IMR-90 (cell line): Measurements from ENCODE around the gene ZNF575. TPM values are rescaled to one million over a fixed set of nuclear protein-coding genes. Genes with fewer than 3 reads are reported as not detected.

Experiments
- polyA plus RNA-seq, 3 experiments: library from polyadenylated mRNA; depleted of rRNA; stranded (reverse); fragments of >200 nt; gene quantifications; 2 replicates each; pipeline ENCODE4 v1.2.3, GENCODE V29; 2012; ENCODE audit warnings: low replicate concordance in 1 of 3
- total RNA-seq: library from RNA; depleted of rRNA; stranded (reverse); fragments of >200 nt; gene quantifications from 2 replicates; pipeline ENCODE4 v1.2.3, GENCODE V29; 2012; rRNA removed

ZNF575 gene
- total and polyA plus RNA-seq, 2 of the 4 experiments (the other 2 are of a cell fraction), result 0.77 TPM; not detected in 1

Other genes with a start within 250 kb of the ZNF575 start
- gene CD177, start 179.5 kb upstream of the ZNF575 start, total RNA-seq, result under 0.01 TPM in 1 of 2 replicates, not detected in the other
- 0.14 and 0.17 TPM in 2 replicates for gene CD177, start 179.5 kb upstream of the ZNF575 start, polyA plus RNA-seq (2012; rRNA removed)
- not detected in 2 replicates for gene TEX101, start 118.3 kb upstream of the ZNF575 start, total RNA-seq
- not detected in 2 replicates for gene TEX101, start 118.3 kb upstream of the ZNF575 start, polyA plus RNA-seq (2012; rRNA removed)
- gene LYPD3, start 67.6 kb upstream of the ZNF575 start, total RNA-seq, result 0.18 TPM in 1 of 2 replicates, not detected in the other
- gene LYPD3, start 67.6 kb upstream of the ZNF575 start, polyA plus RNA-seq (2012; rRNA removed), result 1.1 TPM in 2 replicates
- gene PHLDB3, start 28.4 kb upstream of the ZNF575 start, total RNA-seq, result 2.9 and 3.3 TPM in 2 replicates
- gene PHLDB3, start 28.4 kb upstream of the ZNF575 start, polyA plus RNA-seq (2012; rRNA removed), result 10.6 and 12.4 TPM in 2 replicates
- gene ETHE1, start 6.0 kb upstream of the ZNF575 start, total RNA-seq, result 141 and 161 TPM in 2 replicates
- 233 and 249 TPM in 2 replicates for gene ETHE1, start 6.0 kb upstream of the ZNF575 start, polyA plus RNA-seq (2012; rRNA removed)
- gene XRCC1, start 42.3 kb downstream of the ZNF575 start, total RNA-seq, result 12.2 and 12.5 TPM in 2 replicates
- gene XRCC1, start 42.3 kb downstream of the ZNF575 start, polyA plus RNA-seq (2012; rRNA removed), result 21.3 and 25.9 TPM in 2 replicates
- gene PINLYP, start 42.6 kb downstream of the ZNF575 start, total RNA-seq, result 0.54 and 0.83 TPM in 2 replicates
- 1.0 and 1.4 TPM in 2 replicates for gene PINLYP, start 42.6 kb downstream of the ZNF575 start, polyA plus RNA-seq (2012; rRNA removed)
- 9.0 and 10.8 TPM in 2 replicates for gene IRGQ, start 62.9 kb downstream of the ZNF575 start, total RNA-seq
- 6.8 and 9.9 TPM in 2 replicates for gene IRGQ, start 62.9 kb downstream of the ZNF575 start, polyA plus RNA-seq (2012; rRNA removed)
- gene ZNF576, start 63.4 kb downstream of the ZNF575 start, total RNA-seq, result 8.6 and 13.8 TPM in 2 replicates
- 19.5 and 24.9 TPM in 2 replicates for gene ZNF576, start 63.4 kb downstream of the ZNF575 start, polyA plus RNA-seq (2012; rRNA removed)
- gene SRRM5, start 78.9 kb downstream of the ZNF575 start, total RNA-seq, result not detected in 2 replicates
- gene SRRM5, start 78.9 kb downstream of the ZNF575 start, polyA plus RNA-seq (2012; rRNA removed), result 0.10 TPM in 2 replicates
- 9.9 and 10.3 TPM in 2 replicates for gene ZNF428, start 86.4 kb downstream of the ZNF575 start, total RNA-seq
- 32.3 and 45.4 TPM in 2 replicates for gene ZNF428, start 86.4 kb downstream of the ZNF575 start, polyA plus RNA-seq (2012; rRNA removed)
- 1.7 and 2.0 TPM in 2 replicates for gene CADM4, start 106.7 kb downstream of the ZNF575 start, total RNA-seq
- gene CADM4, start 106.7 kb downstream of the ZNF575 start, polyA plus RNA-seq (2012; rRNA removed), result 4.0 and 4.9 TPM in 2 replicates
- 112 and 115 TPM in 2 replicates for gene PLAUR, start 137.0 kb downstream of the ZNF575 start, total RNA-seq
- gene PLAUR, start 137.0 kb downstream of the ZNF575 start, polyA plus RNA-seq (2012; rRNA removed), result 263 and 328 TPM in 2 replicates
- not detected in 2 replicates for gene IRGC, start 182.9 kb downstream of the ZNF575 start, total RNA-seq
- not detected in 2 replicates for gene IRGC, start 182.9 kb downstream of the ZNF575 start, polyA plus RNA-seq (2012; rRNA removed)
- gene SMG9, start 221.8 kb downstream of the ZNF575 start, total RNA-seq, result 4.8 and 5.8 TPM in 2 replicates
- 21.4 and 24.3 TPM in 2 replicates for gene SMG9, start 221.8 kb downstream of the ZNF575 start, polyA plus RNA-seq (2012; rRNA removed)
- 0.54 and 0.83 TPM in 2 replicates for gene KCNN4, start 247.8 kb downstream of the ZNF575 start, total RNA-seq
- 0.99 and 1.2 TPM in 2 replicates for gene KCNN4, start 247.8 kb downstream of the ZNF575 start, polyA plus RNA-seq (2012; rRNA removed)